Lower lobe of right lung (tissue), 2 donors: ENCODE data around the gene CYBA. TPM values are rescaled to one million over a fixed set of nuclear protein-coding genes. Genes with fewer than 3 reads are reported as not detected.

ENCODE experiments used
- ATAC-seq, 2 donors: fragments of 200-7000 bp; cut with Tn5 transposase; one replicate each; pipeline ENCODE4 v1.9.1; 2020 to 2022; ENCODE audit warnings: mild to moderate bottlenecking in 2 of 2, moderate library complexity in 2 of 2
- DNase-seq: peaks from one replicate; pipeline ENCODE4 v3.0.0-alpha.2; 2020
- H3K27ac ChIP-seq: fragments of 200-600 bp; one replicate; pipeline ENCODE4 v1.8.0; 2022
- H3K27me3 ChIP-seq: fragments of 200-600 bp; one replicate; pipeline ENCODE4 v1.8.0; 2022; ENCODE audit warnings: low read depth
- H3K36me3 ChIP-seq: fragments of 200-600 bp; one replicate; pipeline ENCODE4 v1.8.0; 2022; ENCODE audit warnings: mild to moderate bottlenecking
- H3K4me1 ChIP-seq: fragments of 200-600 bp; one replicate; pipeline ENCODE4 v1.8.0; 2022
- H3K4me3 ChIP-seq: fragments of 200-600 bp; one replicate; pipeline ENCODE4 v1.8.0; 2022; ENCODE audit warnings: mild to moderate bottlenecking
- H3K9me3 ChIP-seq: fragments of 200-600 bp; one replicate; pipeline ENCODE4 v1.8.0; 2022
- CTCF ChIP-seq: fragments of 200-600 bp; IDR thresholded peaks from one replicate; pipeline ENCODE4 v1.8.0; 2022; ENCODE audit warnings: antibody characterized with exemption, mild to moderate bottlenecking
- intact Hi-C: fragments of 100-400 bp; cut with DNase I; formaldehyde crosslinking; loops from one replicate; pipeline ENCODE4 v1.11.0; 2022
- total RNA-seq: library from RNA; stranded (reverse); fragmentation: NEBNext Ultra II Directional; extraction: Animal tissue kit (Norgen Biotek cat#: 25700); gene quantifications from one replicate; pipeline ENCODE4 v1.2.1, GENCODE V29; 2021
- donor health status: DM: no; HTN: yes; CAD: no; lungs with severe emphysema.

CYBA gene
- total RNA-seq, 1 donor from 2014 or later, result 371 TPM

GRCh38 chr16:88629835-88630234 is 21.0 kb downstream of the CYBA start:
- intact Hi-C loops, result no loop called here
- peaks cover 91% of the 10 kb centered on the region for H3K36me3 ChIP-seq
- ATAC-seq, result no peak
- H3K27me3 ChIP-seq, result no peaks in the 10 kb centered on the region
- H3K27ac ChIP-seq, result no peak overlapping the region
- TF ChIP-seq CTCF, result no peak
- no peaks in the 10 kb centered on the region for H3K9me3 ChIP-seq
- no peak for DNase-seq
- H3K4me3 ChIP-seq, result no peak overlapping the region
- peaks cover 11% of the 10 kb centered on the region for H3K4me1 ChIP-seq

- H3K27me3 ChIP-seq, result no peaks in the 10 kb centered on the region
- ATAC-seq (no peak), DNase-seq (no peak)
- no peaks in the 10 kb centered on the region for H3K9me3 ChIP-seq
- TF ChIP-seq CTCF, result peak; percentile 20
- intact Hi-C loops, result no loop called here
- no peak overlapping the region for H3K4me3 ChIP-seq
- peaks cover 100% of the 10 kb centered on the region for H3K36me3 ChIP-seq
- no peaks in the 10 kb centered on the region for H3K4me1 ChIP-seq
- no peak overlapping the region for H3K27ac ChIP-seq
These were observed 22.3 kb downstream of the CYBA start for GRCh38 chr16:88628512-88628974.

- Histone ChIP-seq H3K27ac (no peak overlapping the region), H3K4me3 (no peak overlapping the region), H3K36me3 (peaks cover 100% of the 10 kb centered on the region), H3K4me1 (no peaks in the 10 kb centered on the region), H3K9me3 (no peaks in the 10 kb centered on the region), H3K27me3 (no peaks in the 10 kb centered on the region)
- TF ChIP-seq CTCF, result no peak
- DNase-seq (no peak), ATAC-seq (no peak)
- intact Hi-C loops, result no loop called here
These were observed 23.1 kb downstream of the CYBA start for GRCh38 chr16:88627531-88628411.

- intact Hi-C loops, result no loop called here
- Histone ChIP-seq H3K27ac (no peak overlapping the region), H3K36me3 (peaks cover 100% of the 10 kb centered on the region), H3K9me3 (no peaks in the 10 kb centered on the region), H3K4me1 (no peaks in the 10 kb centered on the region), H3K4me3 (no peak overlapping the region), H3K27me3 (no peaks in the 10 kb centered on the region)
- DNase-seq (no peak), ATAC-seq (no peak)
- no peak for TF ChIP-seq CTCF
These were observed 24.2 kb downstream of the CYBA start for GRCh38 chr16:88626646-88627045.

GRCh38 chr16:88624977-88625576 is 25.8 kb downstream of the CYBA start:
- H3K27me3 ChIP-seq, result no peaks in the 10 kb centered on the region
- H3K27ac ChIP-seq, result no peak overlapping the region
- ATAC-seq (no peak), DNase-seq (no peak)
- no peak for TF ChIP-seq CTCF
- no peak overlapping the region for H3K4me3 ChIP-seq
- intact Hi-C loops, result no loop called here
- H3K9me3 ChIP-seq, result no peaks in the 10 kb centered on the region
- H3K36me3 ChIP-seq, result peaks cover 87% of the 10 kb centered on the region
- no peaks in the 10 kb centered on the region for H3K4me1 ChIP-seq
